GM23338 (cell line): ENCODE measurements around the gene CES5A. TPM values are rescaled to one million over a fixed set of nuclear protein-coding genes. Genes with fewer than 3 reads are reported as not detected.

Source experiments
- ATAC-seq: fragments of 200-7000 bp; cut with Tn5 transposase; 3 replicates; pipeline ENCODE4 v1.9.1; 2020
- DNase-seq: peaks from one replicate; pipeline ENCODE4 v3.0.0-alpha.2; 2015; ENCODE audit warnings: low spot score
- H2AFZ ChIP-seq: fragments of 200-600 bp; sonication (generic); 2 replicates; pipeline ENCODE4 v1.8.0; 2016; ENCODE audit warnings: antibody characterized with exemption, mild to moderate bottlenecking, moderate library complexity
- H3F3A ChIP-seq: fragments of 200-600 bp; sonication (generic); replicated peaks from 2 replicates; pipeline ENCODE4 v1.8.0; 2017; ENCODE audit warnings: antibody characterized with exemption, mixed run types, low read depth
- H3K27ac ChIP-seq: fragments of 200-600 bp; sonication (generic); 2 replicates; pipeline ENCODE4 v1.6.1; 2016; ENCODE audit warnings: low read depth
- H3K27me3 ChIP-seq: fragments of 200-600 bp; sonication (generic); 2 replicates; pipeline ENCODE4 v1.8.0; 2016; ENCODE audit warnings: mild to moderate bottlenecking, mixed run types, moderate library complexity; ENCODE audit not compliant: insufficient read depth
- H3K36me3 ChIP-seq: fragments of 200-600 bp; sonication (generic); 2 replicates; pipeline ENCODE4 v1.8.0; 2016; ENCODE audit warnings: mild to moderate bottlenecking; ENCODE audit not compliant: insufficient read depth
- H3K4me1 ChIP-seq: fragments of 200-600 bp; sonication (generic); 2 replicates; pipeline ENCODE4 v1.8.0; 2016; ENCODE audit warnings: mild to moderate bottlenecking, moderate library complexity; ENCODE audit not compliant: insufficient read depth
- H3K4me2 ChIP-seq: fragments of 200-600 bp; sonication (generic); 2 replicates; pipeline ENCODE4 v1.7.1; 2017; ENCODE audit warnings: mixed run types
- H3K4me3 ChIP-seq: fragments of 200-600 bp; sonication (generic); 2 replicates; pipeline ENCODE4 v1.6.1; 2016; ENCODE audit warnings: mixed run types
- H3K79me2 ChIP-seq: fragments of 200-600 bp; sonication (generic); replicated peaks from 2 replicates; pipeline ENCODE4 v1.8.0; 2017; ENCODE audit warnings: mild to moderate bottlenecking; ENCODE audit not compliant: insufficient read depth
- H3K9me2 ChIP-seq: fragments of 200-600 bp; sonication (generic); 2 replicates; pipeline ENCODE4 v1.8.0; 2017; ENCODE audit not compliant: insufficient read depth
- H4K20me1 ChIP-seq: fragments of 200-600 bp; sonication (generic); replicated peaks from 2 replicates; pipeline ENCODE4 v1.8.0; 2017; ENCODE audit warnings: mild to moderate bottlenecking; ENCODE audit not compliant: insufficient read depth
- H3K27ac Mint-ChIP-seq: 2 replicates; pipeline ENCODE4 v1.8.0; 2020; ENCODE audit warnings: inconsistent platforms, mild to moderate bottlenecking, moderate library complexity, mixed read lengths
- H3K27me3 Mint-ChIP-seq: 3 replicates; pipeline ENCODE4 v1.8.0; 2022; ENCODE audit warnings: low read depth, mild to moderate bottlenecking, moderate library complexity, mixed read lengths, inconsistent platforms; ENCODE audit not compliant: insufficient read depth, poor library complexity
- H3K36me3 Mint-ChIP-seq: 3 replicates; pipeline ENCODE4 v1.8.0; 2021; ENCODE audit warnings: low read depth, mild to moderate bottlenecking, inconsistent platforms, moderate library complexity, mixed read lengths
- H3K4me1 Mint-ChIP-seq: 3 replicates; pipeline ENCODE4 v1.8.0; 2020; ENCODE audit warnings: mild to moderate bottlenecking, inconsistent platforms, mixed read lengths
- H3K4me3 Mint-ChIP-seq: 3 replicates; pipeline ENCODE4 v1.8.0; 2021; ENCODE audit warnings: moderate library complexity, mild to moderate bottlenecking, inconsistent platforms, mixed read lengths
- H3K9me3 Mint-ChIP-seq: 3 replicates; pipeline ENCODE4 v1.8.0; 2020; ENCODE audit warnings: moderate library complexity, mild to moderate bottlenecking, inconsistent platforms, mixed read lengths
- CREB1 ChIP-seq: fragments of 250-450 bp; sonication (Bioruptor Pico); IDR thresholded peaks from 2 replicates; pipeline ENCODE4 v1.5.0; 2020; ENCODE audit warnings: low read depth, mild to moderate bottlenecking, moderate library complexity
- CTCF ChIP-seq, 2 experiments: fragments of 200-600 bp in 1 of 2; sonication (generic) in 1 of 2; conservative IDR thresholded peaks; 2 replicates each; pipeline versions ENCODE4 v1.5.1 to v1.6.1; 2016 to 2017; ENCODE audit warnings: antibody characterized with exemption in 2 of 2, low read depth in 2 of 2, mild to moderate bottlenecking in 2 of 2, moderate library complexity in 1 of 2
- ETS1 ChIP-seq: IDR thresholded peaks from 2 replicates; pipeline ENCODE4 v1.6.1; 2016; ENCODE audit warnings: antibody characterized with exemption
- EZH2 ChIP-seq: fragments of 200-600 bp; sonication (generic); IDR thresholded peaks from one replicate; pipeline ENCODE4 v1.8.0; 2017; ENCODE audit warnings: antibody characterized with exemption, mild to moderate bottlenecking, low read depth; ENCODE audit not compliant: unreplicated experiment
- EZH2phosphoT487 ChIP-seq: fragments of 200-600 bp; sonication (generic); IDR thresholded peaks from one replicate; pipeline ENCODE4 v1.8.1; 2018; ENCODE audit warnings: antibody characterized with exemption; ENCODE audit not compliant: unreplicated experiment
- JUNB ChIP-seq: IDR thresholded peaks from one replicate; pipeline ENCODE4 v1.6.1; 2016; ENCODE audit warnings: antibody characterized with exemption; ENCODE audit not compliant: unreplicated experiment
- NANOG ChIP-seq: IDR thresholded peaks from 2 replicates; pipeline ENCODE4 v1.6.1; 2016; ENCODE audit warnings: antibody characterized with exemption, borderline replicate concordance
- POLR2AphosphoS5 ChIP-seq: IDR thresholded peaks from 2 replicates; pipeline ENCODE4 v1.6.1; 2016; ENCODE audit warnings: antibody characterized with exemption, low read depth
- REST ChIP-seq: IDR thresholded peaks from one replicate; pipeline ENCODE4 v1.6.1; 2018; ENCODE audit warnings: antibody characterized with exemption; ENCODE audit not compliant: unreplicated experiment
- STAT1 ChIP-seq: IDR thresholded peaks from one replicate; pipeline ENCODE4 v1.6.1; 2016; ENCODE audit warnings: antibody characterized with exemption; ENCODE audit not compliant: unreplicated experiment
- ZNF114 ChIP-seq: fragments of 250-450 bp; sonication (Bioruptor Pico); IDR thresholded peaks from 2 replicates; pipeline ENCODE4 v1.5.0; 2020; ENCODE audit warnings: mild to moderate bottlenecking, moderate library complexity
- ZNF462 ChIP-seq: fragments of 250-450 bp; sonication (Bioruptor Pico); IDR thresholded peaks from 2 replicates; pipeline ENCODE4 v1.5.0; 2020; ENCODE audit warnings: mild to moderate bottlenecking, moderate library complexity
- polyA plus RNA-seq: library from polyadenylated mRNA; unstranded; fragments of >200 nt; fragmentation: Nextera tagmentation; extraction: Ambion mirVana; gene quantifications from 2 replicates; pipeline ENCODE4 v1.2.1, GENCODE V29; 2016
- total RNA-seq: library from RNA; depleted of rRNA; stranded (reverse); fragments of >200 nt; shearing (Covaris generic); gene quantifications from 2 replicates; pipeline ENCODE4 v1.2.3, GENCODE V29; 2014

CES5A gene
- total and polyA plus RNA-seq, 2 experiments from 2014 or later = not detected

- no peak for TF ChIP-seq REST
Measured at GRCh38 chr16:55892821-55893220, 17.6 kb upstream of the CES5A start (continued).

- Mint-ChIP-seq H3K27ac (no peak overlapping the region), H3K9me3 (peaks cover 42% of the 10 kb centered on the region), H3K27me3 (no peaks in the 10 kb centered on the region), H3K4me3 (no peak overlapping the region), H3K4me1 (no peaks in the 10 kb centered on the region), H3K36me3 (peaks cover 20% of the 10 kb centered on the region)
- no peaks in the 10 kb centered on the region for H3K4me1 ChIP-seq
- ATAC-seq = no peak
- H3K36me3 ChIP-seq = no peaks in the 10 kb centered on the region
- no peaks in the 10 kb centered on the region for H3K79me2 ChIP-seq
- no peak overlapping the region for H3K4me3 ChIP-seq
- H3K27ac ChIP-seq = no peak overlapping the region
- H3K27me3 ChIP-seq = no peaks in the 10 kb centered on the region
- no peaks in the 10 kb centered on the region for H3F3A ChIP-seq
- no peak overlapping the region for H2AFZ ChIP-seq
- H3K4me2 ChIP-seq = no peak overlapping the region
- no peaks in the 10 kb centered on the region for H4K20me1 ChIP-seq
- peaks cover 13% of the 10 kb centered on the region; the same call in 1 of the 2 replicates for H3K9me2 ChIP-seq
- no peak for DNase-seq
- TF ChIP-seq CTCF (conservative IDR thresholded peaks at IDR 0.05; ENCODE audit: low read depth in 2 of 2) (no peak), ZNF462 (CRISPR knock-in tag) (no peak), STAT1 (no peak), JUNB (no peak), EZH2phosphoT487 (no peak), ZNF114 (CRISPR knock-in tag) (no peak), NANOG (no peak), CREB1 (no peak), POLR2AphosphoS5 (no peak), ETS1 (no peak), EZH2 (no peak)
Measured at GRCh38 chr16:55889518-55889917, 14.3 kb upstream of the CES5A start.
